Measurements from ENCODE around the gene ADPRH.

GRCh38 chr3:119636891-119637611 lies 57.8 kb downstream of the ADPRH start:
- no peak for TF ChIP-seq CTCF (IDR thresholded peaks at IDR 0.05)
- no peak for TF ChIP-seq BHLHE40 (IDR thresholded peaks at IDR 0.05; ENCODE audit: low read depth, low read length)
- TF ChIP-seq EP300 (IDR thresholded peaks at IDR 0.05): no peak
- no peak for TF ChIP-seq CEBPB (IDR thresholded peaks at IDR 0.05)
- TF ChIP-seq RCOR1 (IDR thresholded peaks at IDR 0.05; ENCODE audit: low read depth, low read length): no peak
- no peak for TF ChIP-seq POLR2A (IDR thresholded peaks at IDR 0.05; ENCODE audit: low read length)
- no peak for TF ChIP-seq KDM1A (IDR thresholded peaks at IDR 0.05; ENCODE audit: low read depth)
- no peak for TF ChIP-seq USF2 (IDR thresholded peaks at IDR 0.05)
- no peak for TF ChIP-seq ZSCAN20 (CRISPR knock-in tag; IDR thresholded peaks at IDR 0.05)
- no peak for TF ChIP-seq HMGXB4 (CRISPR knock-in tag; IDR thresholded peaks at IDR 0.05; ENCODE audit: borderline replicate concordance)
- TF ChIP-seq REST (IDR thresholded peaks at IDR 0.05): no peak
- TF ChIP-seq MYC (IDR thresholded peaks at IDR 0.05; ENCODE audit: borderline replicate concordance, low read length): no peak
- TF ChIP-seq BCL3 (IDR thresholded peaks at IDR 0.05): no peak

Data from A549 (cell line).